NT2/D1 (cell line): ENCODE data around the gene LSM12.

Experiments used
- SUZ12 ChIP-seq: IDR thresholded peaks from 2 replicates; pipeline ENCODE4 v1.6.1; 2011; ENCODE audit not compliant: insufficient read length, insufficient read depth; ENCODE audit errors: extremely low read depth
- YY1 ChIP-seq: IDR thresholded peaks from 2 replicates; pipeline ENCODE4 v1.6.1; 2011; ENCODE audit not compliant: insufficient read length, insufficient read depth
- ZNF274 ChIP-seq: IDR thresholded peaks from 2 replicates; pipeline ENCODE4 v1.6.1; 2011; ENCODE audit warnings: mild to moderate bottlenecking, low read depth, low read length

DNA sequence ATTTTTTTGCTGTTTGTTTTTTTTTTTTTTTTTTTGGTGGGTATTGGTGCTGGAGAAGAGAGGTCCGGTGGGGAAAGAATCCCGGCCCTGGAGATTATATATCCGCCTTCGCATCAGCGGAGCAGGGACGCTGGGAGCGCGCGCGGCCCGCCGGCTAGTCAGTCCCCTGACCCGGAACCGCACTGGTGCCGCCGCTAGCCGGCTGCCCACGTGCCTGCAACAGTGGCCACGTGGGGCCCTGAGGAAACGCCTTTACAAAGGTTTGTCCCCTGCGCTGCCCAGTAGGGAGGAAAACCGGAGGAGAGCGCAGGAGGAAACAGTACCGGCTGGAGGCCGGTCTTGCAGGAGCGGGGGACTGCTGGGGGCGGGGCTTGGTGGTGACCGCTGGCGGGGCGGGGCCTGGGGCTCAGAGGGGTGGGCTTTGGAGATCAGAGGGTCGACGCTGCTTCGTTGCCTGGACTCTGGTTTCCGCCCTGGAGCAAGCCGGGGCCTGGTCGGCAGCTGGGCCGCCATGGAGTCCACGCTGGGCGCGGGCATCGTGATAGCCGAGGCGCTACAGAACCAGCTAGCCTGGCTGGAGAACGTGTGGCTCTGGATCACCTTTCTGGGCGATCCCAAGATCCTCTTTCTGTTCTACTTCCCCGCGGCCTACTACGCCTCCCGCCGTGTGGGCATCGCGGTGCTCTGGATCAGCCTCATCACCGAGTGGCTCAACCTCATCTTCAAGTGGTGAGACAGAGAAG, 4.2 kb upstream of the LSM12 start, which contains the start of gene G6PC3:
- TF ChIP-seq YY1 = no peak
- TF ChIP-seq ZNF274 = no peak
- TF ChIP-seq SUZ12 = no peak
